ENCODE results near the gene TRIM33. TPM values are rescaled to one million over a fixed set of nuclear protein-coding genes. Genes with fewer than 3 reads are reported as not detected.

TRIM33 gene
- total and polyA plus RNA-seq, 2 experiments from 2014 or later, result 10.6 to 17.6 TPM

GRCh38 chr1:114545796-114546195 is 34.8 kb upstream of the TRIM33 start:
- no peak overlapping the region for H3K27ac ChIP-seq
- no peak overlapping the region for H2AFZ ChIP-seq
- 81 to 90% methylated on average over 2 of the region's 2 CpGs for WGBS, 2 experiments (ENCODE audit: low coverage in 1 of 2, low lambda C conversion rate in 2 of 2, missing lambda C conversion rate in 2 of 2)

GRCh38 chr1:114545315-114545714 is 34.3 kb upstream of the TRIM33 start:
- Histone ChIP-seq H3K9me3 (ENCODE audit: low read depth) (no peaks in the 10 kb centered on the region), H3F3A (ENCODE audit: insufficient read depth) (no peaks in the 10 kb centered on the region), H3K4me3 (no peak overlapping the region), H3K9me2 (ENCODE audit: insufficient read depth) (no peaks in the 10 kb centered on the region), H3K79me2 (ENCODE audit: insufficient read depth) (no peaks in the 10 kb centered on the region), H3K4me2 (ENCODE audit: unreplicated experiment) (no peak overlapping the region), H4K20me1 (ENCODE audit: insufficient read depth) (no peaks in the 10 kb centered on the region), H3K36me3 (ENCODE audit: low read depth) (no peaks in the 10 kb centered on the region), H3K27ac (no peak overlapping the region), H3K9ac (no peak overlapping the region), H3K4me1 (ENCODE audit: insufficient read depth) (no peaks in the 10 kb centered on the region), H3K27me3 (replicated peaks; ENCODE audit: insufficient read depth) (no peaks in the 10 kb centered on the region), H2AFZ (no peak overlapping the region)
- in situ Hi-C loops (cut with MboI), result no loop called here
- no peak for TF ChIP-seq EZH2 (IDR thresholded peaks at IDR 0.05; ENCODE audit: insufficient read depth, poor library complexity, severe bottlenecking)
- TF ChIP-seq EZH2phosphoT487 (IDR thresholded peaks at IDR 0.05; ENCODE audit: insufficient read depth, low read depth), result no peak
- no peak for DNase-seq
- WGBS, 2 experiments (ENCODE audit: low coverage in 1 of 2, low lambda C conversion rate in 2 of 2, missing lambda C conversion rate in 2 of 2), result 24 to 52% methylated on average over 1 of the region's 1 CpG

More at GRCh38 chr1:114545796-114546195, 34.8 kb upstream of the TRIM33 start:
- Histone ChIP-seq H3K4me2 (ENCODE audit: unreplicated experiment) (no peak overlapping the region), H4K20me1 (ENCODE audit: insufficient read depth) (no peaks in the 10 kb centered on the region), H3K9me2 (ENCODE audit: insufficient read depth) (no peaks in the 10 kb centered on the region), H3K4me1 (ENCODE audit: insufficient read depth) (no peaks in the 10 kb centered on the region), H3K4me3 (no peak overlapping the region), H3K27me3 (replicated peaks; ENCODE audit: insufficient read depth) (no peaks in the 10 kb centered on the region), H3K79me2 (ENCODE audit: insufficient read depth) (no peaks in the 10 kb centered on the region), H3F3A (ENCODE audit: insufficient read depth) (no peaks in the 10 kb centered on the region), H3K9me3 (ENCODE audit: low read depth) (no peaks in the 10 kb centered on the region), H3K9ac (no peak overlapping the region), H3K36me3 (ENCODE audit: low read depth) (no peaks in the 10 kb centered on the region)
- in situ Hi-C loops (cut with MboI), result no loop called here
- TF ChIP-seq EZH2 (IDR thresholded peaks at IDR 0.05; ENCODE audit: insufficient read depth, poor library complexity, severe bottlenecking) (no peak), EZH2phosphoT487 (IDR thresholded peaks at IDR 0.05; ENCODE audit: insufficient read depth, low read depth) (no peak)
- DNase-seq, result no peak

GRCh38 chr1:114540821-114541220 is 29.8 kb upstream of the TRIM33 start:
- 57 to 68% methylated on average over 6 of the region's 6 CpGs for WGBS, 2 experiments (ENCODE audit: low coverage in 1 of 2, low lambda C conversion rate in 2 of 2, missing lambda C conversion rate in 2 of 2)
- no peak overlapping the region for H3K4me3 ChIP-seq
- H4K20me1 ChIP-seq (ENCODE audit: insufficient read depth), result no peaks in the 10 kb centered on the region
- no peak for DNase-seq
- no peaks in the 10 kb centered on the region for H3K9me2 ChIP-seq (ENCODE audit: insufficient read depth)
- H3K4me1 ChIP-seq (ENCODE audit: insufficient read depth), result no peaks in the 10 kb centered on the region
- no peak overlapping the region for H3K9ac ChIP-seq
- no peaks in the 10 kb centered on the region for H3K36me3 ChIP-seq (ENCODE audit: low read depth)
- H3K27me3 ChIP-seq (replicated peaks; ENCODE audit: insufficient read depth), result no peaks in the 10 kb centered on the region
- no peaks in the 10 kb centered on the region for H3K9me3 ChIP-seq (ENCODE audit: low read depth)
- TF ChIP-seq EZH2 (IDR thresholded peaks at IDR 0.05; ENCODE audit: insufficient read depth, poor library complexity, severe bottlenecking), result no peak
- TF ChIP-seq EZH2phosphoT487 (IDR thresholded peaks at IDR 0.05; ENCODE audit: insufficient read depth, low read depth), result no peak
- H2AFZ ChIP-seq, result no peak overlapping the region
- H3K79me2 ChIP-seq (ENCODE audit: insufficient read depth), result no peaks in the 10 kb centered on the region
- in situ Hi-C loops (cut with MboI), result no loop called here
- no peaks in the 10 kb centered on the region for H3F3A ChIP-seq (ENCODE audit: insufficient read depth)
- H3K4me2 ChIP-seq (ENCODE audit: unreplicated experiment), result no peak overlapping the region
- H3K27ac ChIP-seq, result no peak overlapping the region

- H4K20me1 ChIP-seq (ENCODE audit: insufficient read depth), result no peaks in the 10 kb centered on the region
- H3K27ac ChIP-seq, result no peak overlapping the region
- no peaks in the 10 kb centered on the region for H3K36me3 ChIP-seq (ENCODE audit: low read depth)
- WGBS, 2 experiments (ENCODE audit: low coverage in 1 of 2, low lambda C conversion rate in 2 of 2, missing lambda C conversion rate in 2 of 2), result 44 to 50% methylated on average over 3 of the region's 3 CpGs
- H3K79me2 ChIP-seq (ENCODE audit: insufficient read depth), result no peaks in the 10 kb centered on the region
- H3K4me3 ChIP-seq, result no peak overlapping the region
- in situ Hi-C loops (cut with MboI), result no loop called here
- H3K4me1 ChIP-seq (ENCODE audit: insufficient read depth), result no peaks in the 10 kb centered on the region
- H3K9me3 ChIP-seq (ENCODE audit: low read depth), result no peaks in the 10 kb centered on the region
- no peak for TF ChIP-seq EZH2 (IDR thresholded peaks at IDR 0.05; ENCODE audit: insufficient read depth, poor library complexity, severe bottlenecking)
- no peak for TF ChIP-seq EZH2phosphoT487 (IDR thresholded peaks at IDR 0.05; ENCODE audit: insufficient read depth, low read depth)
- no peak overlapping the region for H2AFZ ChIP-seq
- no peaks in the 10 kb centered on the region for H3F3A ChIP-seq (ENCODE audit: insufficient read depth)
- no peak for DNase-seq
- no peaks in the 10 kb centered on the region for H3K9me2 ChIP-seq (ENCODE audit: insufficient read depth)
- H3K9ac ChIP-seq, result no peak overlapping the region
- H3K4me2 ChIP-seq (ENCODE audit: unreplicated experiment), result no peak overlapping the region
- H3K27me3 ChIP-seq (replicated peaks; ENCODE audit: insufficient read depth), result no peaks in the 10 kb centered on the region
Measured at GRCh38 chr1:114540272-114540671, 29.3 kb upstream of the TRIM33 start.

GRCh38 chr1:114536043-114536442 is 25.0 kb upstream of the TRIM33 start:
- no peaks in the 10 kb centered on the region for H3K36me3 ChIP-seq (ENCODE audit: low read depth)
- no peak overlapping the region for H3K4me3 ChIP-seq
- no peaks in the 10 kb centered on the region for H3K9me2 ChIP-seq (ENCODE audit: insufficient read depth)
- no peaks in the 10 kb centered on the region for H3K4me1 ChIP-seq (ENCODE audit: insufficient read depth)
- DNase-seq, result no peak
- H3K79me2 ChIP-seq (ENCODE audit: insufficient read depth), result no peaks in the 10 kb centered on the region
- in situ Hi-C loops (cut with MboI), result no loop called here
- no peak overlapping the region for H2AFZ ChIP-seq
- H3F3A ChIP-seq (ENCODE audit: insufficient read depth), result no peaks in the 10 kb centered on the region
- no peak overlapping the region for H3K27ac ChIP-seq
- no peaks in the 10 kb centered on the region for H3K9me3 ChIP-seq (ENCODE audit: low read depth)
- TF ChIP-seq EZH2phosphoT487 (IDR thresholded peaks at IDR 0.05; ENCODE audit: insufficient read depth, low read depth) (no peak), EZH2 (IDR thresholded peaks at IDR 0.05; ENCODE audit: insufficient read depth, poor library complexity, severe bottlenecking) (no peak)
- H3K4me2 ChIP-seq (ENCODE audit: unreplicated experiment), result no peak overlapping the region
- no peak overlapping the region for H3K9ac ChIP-seq
- WGBS, 2 experiments (ENCODE audit: low coverage in 1 of 2, low lambda C conversion rate in 2 of 2, missing lambda C conversion rate in 2 of 2), result 76 to 80% methylated on average over 7 of the region's 7 CpGs
- no peaks in the 10 kb centered on the region for H3K27me3 ChIP-seq (replicated peaks; ENCODE audit: insufficient read depth)
- H4K20me1 ChIP-seq (ENCODE audit: insufficient read depth), result no peaks in the 10 kb centered on the region

Measured in GM23248 (cell line).